Upper lobe of right lung (tissue), 1 donor: ENCODE data around the gene ORMDL1. TPM values are rescaled to one million over a fixed set of nuclear protein-coding genes. Genes with fewer than 3 reads are reported as not detected.

Experiments
- ATAC-seq: fragments of 200-7000 bp; cut with Tn5 transposase; one replicate; pipeline ENCODE4 v1.9.1; 2020; ENCODE audit warnings: mild to moderate bottlenecking, moderate library complexity
- DNase-seq: peaks from one replicate; pipeline ENCODE4 v3.0.0-alpha.2; 2020
- H3K27ac ChIP-seq: fragments of 200-600 bp; one replicate; pipeline ENCODE4 v1.8.0; 2022
- H3K27me3 ChIP-seq: fragments of 200-600 bp; one replicate; pipeline ENCODE4 v1.8.0; 2022; ENCODE audit warnings: mild to moderate bottlenecking
- H3K36me3 ChIP-seq: fragments of 200-600 bp; one replicate; pipeline ENCODE4 v1.8.0; 2022
- H3K4me1 ChIP-seq: fragments of 200-600 bp; one replicate; pipeline ENCODE4 v1.8.0; 2022
- H3K4me3 ChIP-seq: fragments of 200-600 bp; one replicate; pipeline ENCODE4 v1.8.0; 2022; ENCODE audit warnings: mild to moderate bottlenecking
- H3K9me3 ChIP-seq: fragments of 200-600 bp; one replicate; pipeline ENCODE4 v1.8.0; 2022
- CTCF ChIP-seq: fragments of 200-600 bp; IDR thresholded peaks from one replicate; pipeline ENCODE4 v1.8.0; 2022; ENCODE audit warnings: antibody characterized with exemption
- intact Hi-C: fragments of 100-400 bp; cut with DNase I; formaldehyde crosslinking; loops from one replicate; pipeline ENCODE4 v1.11.0; 2022
- long read RNA-seq: library from polyadenylated mRNA; unstranded; transcript quantifications from one replicate; pipeline ENCODE4 v2.0.0, GENCODE V29; 2021
- total RNA-seq: library from RNA; stranded (reverse); fragmentation: NEBNext Ultra II Directional; extraction: Animal tissue kit (Norgen Biotek cat#: 25700); gene quantifications from one replicate; pipeline ENCODE4 v1.2.1, GENCODE V29; 2021
- donor health status: DM: no; HTN: yes; CAD: no; lungs with severe emphysema.

The ORMDL1 gene
- total RNA-seq, result 65.0 TPM
- long read RNA-seq, transcript ORMDL1-202 (5 exons, 1,137 nt), result minor isoform, 9 of 128 reads
- long read RNA-seq, transcript ORMDL1-203 (4 exons, 2,009 nt), result minor isoform, 24 of 128 reads
- long read RNA-seq, transcript ORMDL1-201 (3 exons, 2,692 nt), result major isoform, 60 of 128 reads
- long read RNA-seq, partial matches to known transcripts, result 9 of 128 reads
- long read RNA-seq, other reads (novel, unspliced or antisense), result 26 of 128 reads

GRCh38 chr2:189783927-189784867, at the start of gene ORMDL1, which contains the start of gene PMS1:
ORMDL1 (minus strand) TSS chr2:189784339; CDS start chr2:189782595, 1,744 bp downstream.
PMS1 (plus strand) TSS chr2:189784450; CDS start chr2:189791810, 7,360 bp downstream.
- H3K27ac ChIP-seq, result peak within 1 kb of the TSS; percentile 98
- peaks cover 24% of the 10 kb centered on the region for H3K36me3 ChIP-seq
- DNase-seq (peak; percentile 98), ATAC-seq (peak; percentile 99)
- intact Hi-C loops, result no loop called here
- H3K9me3 ChIP-seq, result no peaks in the 10 kb centered on the region
- H3K4me1 ChIP-seq, result peaks cover 31% of the 10 kb centered on the region
- peak within 1 kb of the TSS; percentile 62 for H3K4me3 ChIP-seq
- TF ChIP-seq CTCF, result no peak
- no peaks in the 10 kb centered on the region for H3K27me3 ChIP-seq

GRCh38 chr2:189830510-189830909, 46.4 kb upstream of the ORMDL1 start:
- peak; percentile 36 for ATAC-seq
- Histone ChIP-seq H3K27me3 (no peaks in the 10 kb centered on the region), H3K9me3 (no peaks in the 10 kb centered on the region), H3K27ac (no peak overlapping the region), H3K36me3 (no peaks in the 10 kb centered on the region), H3K4me3 (no peak overlapping the region), H3K4me1 (no peaks in the 10 kb centered on the region)
- TF ChIP-seq CTCF, result no peak
- intact Hi-C loops, result no loop called here
- DNase-seq, result no peak

GRCh38 chr2:189829102-189829833, 45.1 kb upstream of the ORMDL1 start:
- DNase-seq (no peak), ATAC-seq (no peak)
- no peaks in the 10 kb centered on the region for H3K27me3 ChIP-seq
- H3K4me1 ChIP-seq, result no peaks in the 10 kb centered on the region
- no peaks in the 10 kb centered on the region for H3K36me3 ChIP-seq
- H3K4me3 ChIP-seq, result no peak overlapping the region
- intact Hi-C loops, result no loop called here
- no peaks in the 10 kb centered on the region for H3K9me3 ChIP-seq
- H3K27ac ChIP-seq, result no peak overlapping the region
- TF ChIP-seq CTCF, result no peak

GRCh38 chr2:189826039-189826438, 41.9 kb upstream of the ORMDL1 start:
- no peaks in the 10 kb centered on the region for H3K36me3 ChIP-seq
- no peak overlapping the region for H3K27ac ChIP-seq
- no peak for DNase-seq
- no peaks in the 10 kb centered on the region for H3K4me1 ChIP-seq
- no peak overlapping the region for H3K4me3 ChIP-seq
- no peaks in the 10 kb centered on the region for H3K9me3 ChIP-seq
- no peak for ATAC-seq
- intact Hi-C loops, result no loop called here
- TF ChIP-seq CTCF, result no peak
- H3K27me3 ChIP-seq, result no peaks in the 10 kb centered on the region

GRCh38 chr2:189824694-189825396, 40.7 kb upstream of the ORMDL1 start:
- DNase-seq (no peak), ATAC-seq (no peak)
- Histone ChIP-seq H3K4me1 (no peaks in the 10 kb centered on the region), H3K27me3 (no peaks in the 10 kb centered on the region), H3K36me3 (no peaks in the 10 kb centered on the region), H3K9me3 (no peaks in the 10 kb centered on the region), H3K27ac (no peak overlapping the region), H3K4me3 (no peak overlapping the region)
- no peak for TF ChIP-seq CTCF
- intact Hi-C loops, result no loop called here
